ENCODE results near the gene DGKD.

The DGKD gene

DNA sequence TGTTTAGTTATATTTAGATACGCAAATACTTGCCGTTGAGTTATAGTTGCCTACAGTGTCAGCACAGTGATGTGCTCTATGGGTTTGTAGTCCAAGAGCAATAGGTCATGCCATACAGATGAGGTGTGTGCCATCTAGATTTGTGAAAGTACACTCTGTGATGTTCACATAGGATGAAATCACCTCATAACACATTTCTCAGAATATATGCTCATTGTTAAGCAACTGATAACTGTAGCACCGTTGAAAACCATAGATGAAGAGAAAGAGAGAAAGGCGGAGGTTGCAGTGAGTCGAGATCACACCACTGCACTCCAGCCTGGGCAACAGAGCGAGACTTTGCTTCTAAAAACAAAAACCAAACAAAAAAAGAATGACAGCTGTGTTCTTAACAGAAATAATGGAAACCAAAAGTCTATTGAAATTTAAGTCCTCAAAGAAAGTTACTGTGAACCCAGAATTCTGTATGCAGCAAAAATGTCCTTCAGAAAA, 9.5 kb downstream of the DGKD start:
- H3K9me3 ChIP-seq (ENCODE audit: insufficient read depth, low read length), result no peaks in the 10 kb centered on the region
- peaks cover 6% of the 10 kb centered on the region for H3K36me3 ChIP-seq (replicated peaks; ENCODE audit: low read depth, low read length)
- no peaks in the 10 kb centered on the region for H4K20me1 ChIP-seq (ENCODE audit: insufficient read depth, low read length)
- H3K9ac ChIP-seq (ENCODE audit: low read length), result no peak overlapping the region
- no peak overlapping the region for H2AFZ ChIP-seq (ENCODE audit: low read depth, low read length)
- H3K4me1 ChIP-seq (ENCODE audit: low read length), result no peaks in the 10 kb centered on the region
- peaks cover 15% of the 10 kb centered on the region for H3K79me2 ChIP-seq (ENCODE audit: low read length)
- H3K4me3 ChIP-seq (ENCODE audit: low read length), result no peak overlapping the region
- H3K4me2 ChIP-seq (ENCODE audit: low read length), result no peak overlapping the region
- H3K27ac ChIP-seq (ENCODE audit: low read length), result no peak overlapping the region
- no peaks in the 10 kb centered on the region for H3K27me3 ChIP-seq (ENCODE audit: low read depth, low read length)
- TF ChIP-seq EZH2phosphoT487 (IDR thresholded peaks at IDR 0.05; ENCODE audit: low read depth), result no peak
- TF ChIP-seq, protein P1, sequence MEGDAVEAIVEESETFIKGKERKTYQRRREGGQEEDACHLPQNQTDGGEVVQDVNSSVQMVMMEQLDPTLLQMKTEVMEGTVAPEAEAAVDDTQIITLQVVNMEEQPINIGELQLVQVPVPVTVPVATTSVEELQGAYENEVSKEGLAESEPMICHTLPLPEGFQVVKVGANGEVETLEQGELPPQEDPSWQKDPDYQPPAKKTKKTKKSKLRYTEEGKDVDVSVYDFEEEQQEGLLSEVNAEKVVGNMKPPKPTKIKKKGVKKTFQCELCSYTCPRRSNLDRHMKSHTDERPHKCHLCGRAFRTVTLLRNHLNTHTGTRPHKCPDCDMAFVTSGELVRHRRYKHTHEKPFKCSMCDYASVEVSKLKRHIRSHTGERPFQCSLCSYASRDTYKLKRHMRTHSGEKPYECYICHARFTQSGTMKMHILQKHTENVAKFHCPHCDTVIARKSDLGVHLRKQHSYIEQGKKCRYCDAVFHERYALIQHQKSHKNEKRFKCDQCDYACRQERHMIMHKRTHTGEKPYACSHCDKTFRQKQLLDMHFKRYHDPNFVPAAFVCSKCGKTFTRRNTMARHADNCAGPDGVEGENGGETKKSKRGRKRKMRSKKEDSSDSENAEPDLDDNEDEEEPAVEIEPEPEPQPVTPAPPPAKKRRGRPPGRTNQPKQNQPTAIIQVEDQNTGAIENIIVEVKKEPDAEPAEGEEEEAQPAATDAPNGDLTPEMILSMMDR (IDR thresholded peaks at IDR 0.05; ENCODE audit: low read depth, low read length), result no peak

DNA sequence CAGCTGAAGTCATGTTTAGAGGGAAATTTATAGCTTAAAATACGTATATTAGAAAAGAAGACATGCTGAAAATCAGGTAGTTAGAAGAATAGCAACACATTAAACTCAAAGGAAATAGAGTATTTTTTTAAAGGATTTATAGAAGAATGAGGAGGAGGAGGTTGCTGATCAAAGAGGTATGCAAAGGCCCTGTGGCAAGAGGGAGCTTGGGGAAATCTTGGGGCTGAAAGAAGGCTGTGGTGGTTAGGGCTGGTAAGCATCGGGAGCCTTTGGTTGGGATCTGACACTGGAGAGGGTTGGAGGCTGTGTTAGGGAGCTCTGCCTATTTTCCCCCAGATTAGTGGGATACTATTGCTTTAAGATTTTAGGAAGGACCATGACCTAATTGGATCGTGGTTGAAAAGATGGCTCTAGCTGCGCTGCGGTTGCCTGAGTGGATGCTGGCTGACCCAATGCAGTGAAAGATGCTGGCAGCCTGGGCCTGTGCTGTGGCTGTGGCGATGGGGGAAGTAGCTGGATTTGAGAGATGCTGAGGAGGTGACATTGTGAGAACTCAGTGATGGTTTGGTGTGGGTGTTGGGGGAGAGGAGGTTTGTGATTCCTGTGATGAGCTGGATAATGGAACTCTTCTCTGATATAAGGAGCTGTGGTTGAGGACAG, 11.7 kb downstream of the DGKD start:
- no peak overlapping the region for H3K27ac ChIP-seq (ENCODE audit: low read length)

DNA sequence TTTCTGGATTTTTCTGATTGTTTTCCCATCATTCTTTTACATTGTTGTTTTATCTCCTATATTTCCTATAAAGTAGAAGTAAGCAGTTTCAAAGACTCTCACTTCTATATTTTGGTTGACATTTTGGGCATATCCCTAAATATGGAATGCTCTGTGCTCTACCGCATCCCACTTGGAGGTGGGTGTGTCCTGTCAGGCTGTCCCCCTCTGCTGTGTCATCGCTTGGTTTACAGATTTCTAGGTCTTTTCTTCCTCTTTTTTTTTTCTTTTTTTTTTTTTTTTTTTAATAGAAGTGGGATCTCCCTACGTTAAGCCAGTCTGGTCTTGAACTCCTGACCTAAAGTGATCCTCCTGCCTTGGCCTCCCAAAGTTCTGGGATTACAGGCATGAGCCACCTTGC, 13.3 kb downstream of the DGKD start:
- no peaks in the 10 kb centered on the region for H3K4me1 ChIP-seq (ENCODE audit: low read length)
- H3K4me3 ChIP-seq (ENCODE audit: low read length), result no peak overlapping the region
- H4K20me1 ChIP-seq (ENCODE audit: insufficient read depth, low read length), result no peaks in the 10 kb centered on the region
- H3K27ac ChIP-seq (ENCODE audit: low read length), result no peak overlapping the region
- no peaks in the 10 kb centered on the region for H3K27me3 ChIP-seq (ENCODE audit: low read depth, low read length)
- TF ChIP-seq EZH2phosphoT487 (IDR thresholded peaks at IDR 0.05; ENCODE audit: low read depth), result no peak
- H3K9ac ChIP-seq (ENCODE audit: low read length), result no peak overlapping the region
- H2AFZ ChIP-seq (ENCODE audit: low read depth, low read length), result no peak overlapping the region
- H3K79me2 ChIP-seq (ENCODE audit: low read length), result no peaks in the 10 kb centered on the region; the same call in 1 of the 2 replicates
- no peaks in the 10 kb centered on the region for H3K9me3 ChIP-seq (ENCODE audit: insufficient read depth, low read length)
- no peak overlapping the region for H3K4me2 ChIP-seq (ENCODE audit: low read length)
- peaks cover 6% of the 10 kb centered on the region for H3K36me3 ChIP-seq (replicated peaks; ENCODE audit: low read depth, low read length)

More for the DNA sequence above, 11.7 kb downstream of the DGKD start:
- no peak overlapping the region for H3K4me2 ChIP-seq (ENCODE audit: low read length)
- H3K79me2 ChIP-seq (ENCODE audit: low read length), result peaks cover 4% of the 10 kb centered on the region; the same call in 1 of the 2 replicates
- H3K9ac ChIP-seq (ENCODE audit: low read length), result no peak overlapping the region
- H4K20me1 ChIP-seq (ENCODE audit: insufficient read depth, low read length), result no peaks in the 10 kb centered on the region
- no peak overlapping the region for H2AFZ ChIP-seq (ENCODE audit: low read depth, low read length)
- peaks cover 6% of the 10 kb centered on the region for H3K36me3 ChIP-seq (replicated peaks; ENCODE audit: low read depth, low read length)
- no peak overlapping the region for H3K4me3 ChIP-seq (ENCODE audit: low read length)
- H3K27me3 ChIP-seq (ENCODE audit: low read depth, low read length), result no peaks in the 10 kb centered on the region
- no peak for TF ChIP-seq EZH2phosphoT487 (IDR thresholded peaks at IDR 0.05; ENCODE audit: low read depth)
- TF ChIP-seq, protein P1 (IDR thresholded peaks at IDR 0.05; ENCODE audit: low read depth, low read length), result no peak
- no peaks in the 10 kb centered on the region for H3K4me1 ChIP-seq (ENCODE audit: low read length)
- no peaks in the 10 kb centered on the region for H3K9me3 ChIP-seq (ENCODE audit: insufficient read depth, low read length)

GRCh38 chr2:233368756-233369155, 14.5 kb downstream of the DGKD start:
- Histone ChIP-seq H3K79me2 (ENCODE audit: low read length) (no peaks in the 10 kb centered on the region; the same call in 1 of the 2 replicates), H3K9me3 (ENCODE audit: insufficient read depth, low read length) (no peaks in the 10 kb centered on the region), H3K27me3 (ENCODE audit: low read depth, low read length) (no peaks in the 10 kb centered on the region), H3K4me3 (ENCODE audit: low read length) (no peak overlapping the region), H3K36me3 (replicated peaks; ENCODE audit: low read depth, low read length) (peaks cover 2% of the 10 kb centered on the region), H2AFZ (ENCODE audit: low read depth, low read length) (no peak overlapping the region), H4K20me1 (ENCODE audit: insufficient read depth, low read length) (no peaks in the 10 kb centered on the region), H3K4me1 (ENCODE audit: low read length) (no peaks in the 10 kb centered on the region), H3K27ac (ENCODE audit: low read length) (no peak overlapping the region), H3K9ac (ENCODE audit: low read length) (no peak overlapping the region), H3K4me2 (ENCODE audit: low read length) (no peak overlapping the region)
- TF ChIP-seq EZH2phosphoT487 (IDR thresholded peaks at IDR 0.05; ENCODE audit: low read depth), result no peak
- TF ChIP-seq, protein P1 (IDR thresholded peaks at IDR 0.05; ENCODE audit: low read depth, low read length), result no peak

All from OCI-LY3 (cell line).